ENCODE measurements around the gene CORIN.
"Not testable (repeated sequence)": the region's sequence is repeated elsewhere in the genome, so short reads cannot be mapped to it uniquely, and the experiment has no call there.

Gene CORIN

DNA sequence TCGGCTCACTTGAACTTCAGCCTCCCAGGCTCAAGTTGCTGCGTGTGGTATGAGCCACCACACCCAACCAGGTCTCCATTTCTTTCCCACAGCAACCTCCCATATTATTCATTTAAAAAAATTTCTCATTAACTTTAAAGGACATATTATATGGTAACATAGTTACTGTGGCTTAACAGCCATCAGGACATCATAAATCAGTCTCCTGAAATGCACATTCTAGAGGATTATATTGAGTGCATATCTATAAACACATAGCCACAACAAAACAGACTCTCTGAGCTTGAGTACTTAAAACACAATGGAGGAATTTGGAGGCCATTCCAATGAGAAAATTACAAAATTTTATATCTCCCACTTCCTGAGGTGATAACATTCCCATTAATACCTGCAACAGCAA lies 61.5 kb downstream of the CORIN start:
- no peak for DNase-seq (ENCODE audit: low read depth in 2 of 3, low spot score in 1 of 3)

DNA sequence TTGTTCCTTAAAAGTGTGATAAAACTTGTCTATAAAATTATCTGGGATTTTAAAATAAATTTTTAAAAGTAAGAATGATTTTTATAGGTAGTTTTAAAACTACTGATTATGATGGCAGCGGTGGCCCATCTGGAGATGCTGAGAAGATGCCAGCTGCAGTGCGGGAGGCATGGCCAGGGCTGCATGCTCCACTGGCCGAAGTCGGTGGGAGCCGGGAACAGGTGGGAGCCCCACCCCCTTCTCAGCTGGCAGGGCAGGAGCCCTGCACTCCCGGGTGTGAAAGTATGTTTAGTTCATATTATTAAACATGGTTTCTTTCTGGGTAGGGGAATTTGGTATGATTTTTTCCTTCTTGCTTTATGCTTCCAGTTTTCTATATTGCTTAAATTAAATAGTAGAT lies 63.8 kb downstream of the CORIN start:
- DNase-seq (ENCODE audit: low read depth in 2 of 3, low spot score in 1 of 3), result no peak

DNA sequence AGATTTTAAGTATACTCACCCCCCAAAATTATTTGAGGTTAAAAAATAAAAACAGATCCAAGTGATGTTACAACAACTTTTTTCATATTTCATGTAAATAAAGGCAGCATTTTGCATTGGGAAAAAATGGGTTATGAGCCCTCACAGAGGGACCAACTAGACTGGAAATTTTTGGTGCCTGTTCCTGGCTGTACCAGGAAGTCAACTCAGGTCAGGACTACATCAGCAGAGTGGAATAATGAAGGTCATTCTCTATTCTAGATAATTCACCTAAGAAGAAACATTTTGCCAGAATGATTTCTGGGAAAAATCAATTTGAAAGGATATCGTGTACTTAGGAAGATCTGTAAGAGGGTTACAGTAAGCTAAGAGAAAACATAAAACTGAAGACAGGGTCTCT lies 66.8 kb downstream of the CORIN start:
- no peak for DNase-seq (ENCODE audit: low read depth in 2 of 3, low spot score in 1 of 3)

DNA sequence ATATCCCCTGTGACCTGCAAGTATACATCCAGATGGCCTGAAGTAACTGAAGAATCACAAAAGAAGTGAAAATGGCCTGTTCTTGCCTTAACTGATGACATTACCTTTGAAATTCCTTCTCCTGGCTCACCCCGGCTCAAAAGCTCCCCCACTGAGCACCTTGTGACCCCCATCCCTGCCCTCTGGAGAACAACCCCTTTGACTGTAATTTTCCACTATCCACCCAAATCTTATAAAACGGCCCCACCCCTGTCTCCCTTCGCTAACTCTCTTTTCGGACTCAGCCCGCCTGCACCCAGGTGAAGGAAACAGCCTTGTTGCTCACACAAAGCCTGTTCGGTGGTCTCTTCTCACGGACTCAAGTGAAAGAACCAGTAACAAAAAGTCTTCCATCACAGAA lies 69.9 kb downstream of the CORIN start:
- not testable (repeated sequence) for DNase-seq (ENCODE audit: low read depth in 2 of 3, low spot score in 1 of 3)

DNA sequence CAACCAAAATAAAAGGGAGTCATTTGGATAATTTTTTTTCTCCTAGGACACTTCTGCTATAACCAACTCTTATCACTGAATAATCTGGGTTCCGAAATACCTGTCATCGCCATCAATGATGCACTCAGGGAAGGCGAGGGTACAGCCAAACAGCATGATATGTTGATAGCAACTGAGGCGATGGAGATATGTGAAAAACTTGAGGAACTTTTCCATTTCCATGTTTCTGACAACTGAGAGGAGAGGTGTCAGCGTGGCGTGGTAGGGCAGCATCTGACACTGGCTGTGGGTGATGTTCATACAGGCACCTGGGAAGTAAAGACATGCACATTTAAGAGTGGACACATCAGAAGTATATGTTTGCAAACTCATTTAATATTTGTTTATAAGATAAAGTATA lies 74.6 kb downstream of the CORIN start:
- DNase-seq (ENCODE audit: low read depth in 2 of 3, low spot score in 1 of 3), result no peak

DNA sequence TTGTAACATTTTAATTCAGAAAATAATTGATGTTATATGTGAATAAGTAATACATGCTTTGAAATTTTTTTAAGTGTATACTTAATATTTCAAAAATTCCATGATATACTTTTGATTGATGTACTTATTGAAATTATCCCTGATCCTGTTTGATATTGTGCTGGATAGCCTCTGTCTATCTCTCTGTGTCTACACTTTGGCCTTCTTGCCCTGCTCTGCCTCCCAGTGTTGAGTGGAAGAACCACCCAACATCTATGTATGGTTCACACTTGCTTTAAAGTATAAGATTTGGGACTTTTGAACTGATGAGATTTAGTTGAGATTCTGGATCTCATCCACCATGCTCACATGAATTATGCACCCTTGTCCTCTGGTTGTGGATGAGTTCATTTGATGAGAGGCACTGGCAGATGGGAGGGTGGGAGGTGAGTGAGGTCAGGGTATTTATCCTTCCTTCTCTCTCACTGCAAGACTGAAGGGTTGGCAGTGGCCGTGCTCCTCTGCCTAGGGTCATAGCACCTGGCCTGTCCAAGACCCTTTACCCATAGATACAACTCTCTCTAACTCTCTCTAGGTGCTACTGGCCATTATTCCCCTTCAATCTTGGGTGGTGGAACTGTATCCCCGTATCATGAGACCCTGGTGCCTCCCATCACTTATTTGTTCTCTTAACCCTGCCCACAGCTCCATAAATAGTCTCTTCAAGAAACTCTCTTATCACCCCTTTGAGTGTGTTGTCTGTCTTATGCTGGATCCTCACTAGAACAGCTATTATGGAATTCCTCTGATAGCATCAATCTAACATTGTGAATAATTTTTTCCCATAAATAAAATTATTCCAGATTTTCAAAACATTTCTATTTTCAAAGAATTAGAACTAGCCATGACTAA lies 75.2 kb downstream of the CORIN start:
- DNase-seq (ENCODE audit: low read depth in 2 of 3, low spot score in 1 of 3), result no peak

DNA sequence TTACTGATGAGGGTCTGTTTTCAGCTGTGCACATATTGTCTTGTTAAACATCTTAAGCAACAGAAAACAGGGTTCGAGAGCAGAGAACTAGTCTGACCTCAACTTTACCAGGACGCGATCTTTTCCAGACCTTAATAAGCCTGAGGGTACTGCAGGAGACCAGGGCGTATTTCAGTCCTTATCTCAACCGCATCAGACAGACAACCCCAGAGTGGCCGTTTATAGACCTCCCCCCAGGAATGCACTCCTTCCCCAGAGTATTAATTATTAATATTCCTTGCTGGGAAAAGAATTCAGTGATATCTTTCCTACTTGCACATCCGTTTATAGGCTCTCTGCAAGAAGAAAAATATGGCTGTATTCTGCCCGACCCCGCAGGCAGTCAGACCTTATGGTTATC lies 84.6 kb downstream of the CORIN start:
- not testable (repeated sequence) for DNase-seq (ENCODE audit: low read depth in 2 of 3, low spot score in 1 of 3)

DNA sequence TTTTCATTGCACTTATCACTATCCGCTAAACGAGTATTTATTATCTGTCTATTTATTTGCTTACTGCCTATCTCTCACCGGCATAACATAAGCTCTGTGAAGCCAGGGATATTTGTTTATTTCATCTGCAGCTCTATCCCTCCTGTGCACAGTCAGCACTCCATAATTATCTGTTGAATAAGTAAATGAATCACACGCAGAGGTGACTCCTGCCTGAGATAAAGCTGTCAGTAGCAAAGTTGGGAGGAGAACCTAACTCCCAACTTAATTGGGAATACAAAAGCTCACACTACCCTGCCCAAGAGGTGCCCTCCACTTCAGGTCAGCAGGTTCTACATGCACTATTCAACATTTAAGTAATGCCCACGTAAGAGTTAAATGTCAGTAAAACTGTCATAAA lies 85.7 kb downstream of the CORIN start:
- DNase-seq (ENCODE audit: low read depth in 2 of 3, low spot score in 1 of 3), result no peak

DNA sequence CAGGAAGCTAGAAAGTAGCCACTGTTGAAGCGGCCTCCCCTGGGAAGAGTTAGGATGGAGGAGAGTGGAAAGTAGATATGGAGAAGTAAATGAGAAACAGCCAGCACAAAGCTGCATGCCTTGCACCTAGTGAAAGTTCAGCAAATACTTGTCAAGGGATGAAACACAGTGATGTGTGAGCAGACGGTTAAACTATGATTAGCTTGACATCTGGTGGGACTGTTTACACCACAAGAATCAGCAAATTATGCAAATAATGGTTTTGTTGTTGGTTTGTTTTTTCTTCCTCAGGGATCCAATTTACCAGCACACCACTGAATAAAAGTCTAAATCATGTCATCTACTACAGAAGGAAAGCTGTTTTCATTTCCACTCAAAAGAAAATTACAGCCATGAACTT lies 87.1 kb downstream of the CORIN start:
- DNase-seq (ENCODE audit: low read depth in 2 of 3, low spot score in 1 of 3), result no peak

DNA sequence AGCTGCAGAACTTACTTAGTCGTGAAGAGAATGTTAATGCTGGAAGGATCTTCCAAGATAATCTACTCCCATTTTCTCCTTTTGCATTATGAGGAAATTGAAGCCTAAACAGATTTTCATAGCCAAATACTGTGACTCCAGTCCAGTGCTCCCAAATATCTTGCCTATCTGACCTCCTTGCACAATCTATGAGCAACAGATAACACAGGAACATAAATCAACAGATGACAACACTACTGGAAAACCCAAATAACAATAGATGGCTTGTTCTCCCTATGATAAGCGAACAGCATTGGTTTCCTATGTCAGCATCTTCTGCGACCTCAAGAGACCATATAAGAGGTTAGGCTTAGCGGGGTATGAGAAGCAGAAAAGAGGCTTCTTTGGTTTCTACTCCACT lies 88.0 kb downstream of the CORIN start:
- no peak for DNase-seq (ENCODE audit: low read depth in 2 of 3, low spot score in 1 of 3)

DNA sequence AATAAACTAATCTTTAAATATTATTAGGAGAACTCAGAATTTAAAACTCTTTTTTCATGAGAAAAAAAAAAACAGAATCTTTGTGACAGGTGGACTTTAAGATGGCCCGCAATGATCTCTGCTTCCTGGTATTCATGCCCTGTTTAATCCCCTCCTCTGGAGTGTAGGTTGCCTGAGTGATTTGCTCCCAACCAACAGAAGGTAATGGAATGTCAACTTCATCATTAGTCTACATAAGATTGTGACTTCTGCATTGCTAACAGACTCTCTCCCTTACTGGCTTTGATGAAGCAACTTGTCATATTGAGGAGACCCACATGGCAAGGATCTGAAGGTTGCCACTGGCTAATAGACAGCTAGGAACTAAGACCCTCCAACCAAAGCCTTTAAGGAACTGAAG lies 88.8 kb downstream of the CORIN start:
- DNase-seq (ENCODE audit: low read depth in 2 of 3, low spot score in 1 of 3), result no peak

DNA sequence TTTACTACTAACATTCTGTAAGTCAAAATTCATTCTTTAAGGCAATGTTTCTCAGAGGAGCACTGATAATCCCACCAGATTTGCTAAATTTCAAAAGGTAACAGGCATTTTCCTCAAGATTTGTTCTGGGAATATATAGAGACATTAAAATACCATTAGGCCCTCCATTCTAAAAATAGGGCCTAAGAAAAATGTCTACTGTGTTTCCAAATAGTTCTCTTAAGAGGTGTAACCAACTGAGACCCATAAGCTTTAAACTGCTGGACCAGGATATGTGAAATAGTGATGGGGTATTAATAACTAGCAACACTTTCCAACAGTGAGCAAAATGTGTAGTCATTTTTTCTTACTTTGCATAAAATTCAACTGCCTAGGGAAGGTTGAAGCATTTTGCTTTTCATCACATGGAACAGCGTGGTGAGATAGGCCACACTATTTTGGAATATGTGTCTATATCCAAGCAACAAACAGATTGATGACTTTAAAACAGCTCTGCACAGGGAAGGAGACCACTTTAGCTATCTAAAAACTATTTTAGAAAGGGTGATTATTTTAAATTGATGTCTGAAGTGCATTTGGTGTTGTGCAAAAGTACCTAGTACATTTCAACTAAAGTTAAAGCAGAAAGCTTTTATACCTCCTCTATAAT lies 89.9 kb downstream of the CORIN start:
- DNase-seq (ENCODE audit: low read depth in 2 of 3, low spot score in 1 of 3), result no peak

DNA sequence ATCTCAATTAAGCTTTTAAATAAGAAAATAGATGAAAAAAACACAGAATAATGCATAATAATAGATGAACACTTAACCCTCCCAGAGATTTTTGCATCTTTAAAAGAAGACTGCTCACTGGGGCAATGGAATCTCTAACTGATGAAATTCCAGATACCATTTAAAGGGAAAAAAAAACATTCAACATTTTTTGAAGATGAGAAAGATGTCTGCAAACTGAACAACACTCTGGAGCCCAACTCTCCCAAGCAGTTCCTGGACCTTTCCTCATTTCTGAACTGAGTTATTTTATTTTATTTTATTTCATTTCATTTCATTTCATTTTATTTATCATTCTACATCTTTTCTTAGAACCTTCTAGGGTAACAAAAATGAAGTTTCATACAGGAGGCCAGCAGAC lies 90.7 kb downstream of the CORIN start:
- no peak for DNase-seq (ENCODE audit: low read depth in 2 of 3, low spot score in 1 of 3)

DNA sequence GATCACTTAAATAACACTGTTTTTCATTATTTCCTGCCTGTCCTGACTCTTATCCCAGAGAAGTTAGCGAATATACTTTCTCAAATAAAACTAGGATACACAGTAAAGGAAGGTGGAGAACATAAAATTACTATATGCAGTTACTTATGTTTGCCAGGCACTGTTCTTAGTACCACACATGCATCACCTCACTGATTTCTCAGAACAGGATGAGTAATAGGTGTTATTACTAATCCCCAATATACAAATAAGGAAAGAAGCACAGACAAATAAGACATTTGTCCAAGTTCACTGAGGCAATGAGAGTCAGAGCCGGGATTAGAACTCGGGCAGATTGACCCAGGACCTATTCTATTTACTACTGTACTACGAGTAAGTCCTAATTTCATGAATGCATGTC lies 91.7 kb downstream of the CORIN start:
- DNase-seq (ENCODE audit: low read depth in 2 of 3, low spot score in 1 of 3), result no peak

DNA sequence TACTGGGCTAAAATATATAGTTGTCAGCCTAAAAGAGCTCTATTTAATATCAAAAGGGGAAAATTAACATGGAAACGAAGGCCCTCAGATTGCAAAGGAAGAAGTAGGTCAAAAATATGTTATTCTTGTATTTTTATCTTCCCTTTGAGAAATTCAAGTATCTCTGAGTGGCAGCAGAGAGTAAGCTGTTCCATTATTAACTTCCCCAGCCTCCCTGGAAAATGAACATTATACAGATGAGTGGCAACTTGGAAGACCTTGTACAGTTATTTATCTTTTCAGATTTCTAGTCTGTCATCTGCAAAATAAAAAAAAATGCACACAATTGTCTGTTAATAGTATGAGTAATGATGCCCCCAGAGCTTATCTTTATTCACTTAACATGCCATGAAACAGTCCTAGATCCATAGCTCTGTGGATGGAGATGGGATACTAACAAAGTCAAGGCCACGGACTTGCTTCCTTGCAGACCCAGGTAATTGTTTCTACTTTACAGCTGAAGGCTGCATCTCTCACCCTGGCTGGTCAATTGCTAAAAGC lies 93.0 kb downstream of the CORIN start:
- DNase-seq (ENCODE audit: low read depth in 2 of 3, low spot score in 1 of 3), result no peak

DNA sequence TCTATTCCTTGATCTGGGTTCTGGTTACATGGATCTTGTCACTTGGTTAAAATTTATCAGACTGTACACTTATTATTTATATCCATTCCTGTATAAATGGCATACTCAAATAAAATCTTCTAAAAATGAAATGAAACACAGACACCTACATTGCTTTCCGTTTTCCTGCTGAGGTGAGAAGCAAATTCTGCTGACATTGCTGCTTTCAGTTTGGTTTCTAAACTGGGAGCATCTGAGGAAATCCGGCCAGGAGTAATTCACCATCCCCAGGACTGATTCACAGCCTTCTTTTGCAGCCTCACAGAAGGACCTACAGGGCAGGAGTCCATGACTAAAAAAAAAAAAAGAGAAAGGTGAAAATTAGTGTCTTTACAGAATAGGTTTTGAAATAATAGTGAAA lies 93.6 kb downstream of the CORIN start:
- no peak for DNase-seq (ENCODE audit: low read depth in 2 of 3, low spot score in 1 of 3)

DNA sequence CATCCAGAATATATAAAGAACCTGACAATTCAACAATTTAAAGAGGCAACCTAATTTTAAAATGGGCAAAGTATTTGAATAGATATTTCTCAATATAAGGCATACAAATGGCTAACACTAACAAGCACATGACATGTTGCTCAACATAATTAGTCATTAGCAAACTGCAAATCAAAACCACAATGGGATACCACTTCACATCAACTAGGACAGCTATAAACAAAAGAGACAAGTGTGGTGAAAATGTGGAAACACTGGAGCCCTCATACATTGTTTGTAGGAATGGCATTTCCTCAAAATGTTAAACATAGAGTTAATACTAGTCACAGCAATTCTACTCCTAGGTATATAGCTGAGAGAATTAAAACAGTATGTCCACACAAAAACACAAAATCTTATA lies 96.7 kb downstream of the CORIN start:
- no peak for DNase-seq (ENCODE audit: low read depth in 2 of 3, low spot score in 1 of 3)

DNA sequence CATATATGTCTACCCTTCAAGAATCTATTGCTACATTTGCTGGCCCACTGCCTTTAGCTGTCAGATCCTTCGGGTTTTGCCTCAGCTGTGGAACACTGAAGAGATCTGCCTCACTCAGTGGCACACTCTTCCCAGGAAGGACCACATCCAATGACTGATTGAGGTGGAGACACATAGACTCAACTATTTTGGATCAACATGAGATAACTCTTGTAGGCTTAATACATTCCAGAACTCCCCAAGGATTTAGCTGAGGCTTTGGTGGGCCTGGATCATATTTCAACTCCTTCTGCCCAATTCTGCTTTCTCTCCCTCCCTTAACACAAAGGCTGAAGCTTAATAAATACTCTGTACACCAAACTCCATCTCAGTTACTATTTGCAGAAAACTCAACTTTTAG lies 100.5 kb downstream of the CORIN start:
- no peak for DNase-seq (ENCODE audit: low read depth in 2 of 3, low spot score in 1 of 3)

DNA sequence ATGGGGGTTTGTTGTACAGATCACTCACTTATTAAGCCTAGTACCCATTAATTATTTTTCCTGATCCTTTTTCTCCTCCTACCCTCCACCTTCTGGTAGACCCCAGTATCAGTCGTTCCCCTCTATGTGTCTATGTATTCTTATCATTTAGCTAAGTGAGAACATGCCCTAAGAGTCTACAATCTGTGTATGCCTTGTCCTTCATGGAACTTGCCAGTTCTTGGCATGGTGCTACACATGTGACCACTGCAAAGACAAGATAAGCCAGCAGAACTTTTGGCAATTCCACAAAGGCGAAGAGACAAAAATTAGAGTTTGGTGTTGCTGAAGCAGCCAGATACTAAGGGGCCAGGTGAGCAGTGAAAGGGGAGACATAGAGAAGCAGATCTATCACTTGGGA lies 101.3 kb downstream of the CORIN start:
- no peak for DNase-seq (ENCODE audit: low read depth in 2 of 3, low spot score in 1 of 3)

DNA sequence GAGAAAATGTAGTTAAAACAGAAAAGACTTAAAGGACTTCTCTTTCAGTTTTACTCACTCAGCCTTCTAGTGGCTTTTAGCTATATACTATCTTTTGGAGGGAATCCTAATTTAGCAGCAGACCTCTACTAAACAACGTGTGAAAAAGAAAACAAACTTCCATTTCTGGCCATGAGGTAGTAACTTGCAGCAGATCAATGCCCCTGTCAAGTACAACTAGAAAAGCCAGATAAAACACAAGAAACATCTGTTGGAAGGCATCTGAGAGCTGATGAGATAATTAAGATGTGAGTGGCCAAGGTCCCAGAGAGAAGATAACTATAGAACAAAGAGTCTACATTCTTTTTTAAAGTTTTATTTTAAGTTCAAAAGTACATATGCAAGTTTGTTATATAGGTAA lies 101.7 kb downstream of the CORIN start:
- no peak for DNase-seq (ENCODE audit: low read depth in 2 of 3, low spot score in 1 of 3)

DNA sequence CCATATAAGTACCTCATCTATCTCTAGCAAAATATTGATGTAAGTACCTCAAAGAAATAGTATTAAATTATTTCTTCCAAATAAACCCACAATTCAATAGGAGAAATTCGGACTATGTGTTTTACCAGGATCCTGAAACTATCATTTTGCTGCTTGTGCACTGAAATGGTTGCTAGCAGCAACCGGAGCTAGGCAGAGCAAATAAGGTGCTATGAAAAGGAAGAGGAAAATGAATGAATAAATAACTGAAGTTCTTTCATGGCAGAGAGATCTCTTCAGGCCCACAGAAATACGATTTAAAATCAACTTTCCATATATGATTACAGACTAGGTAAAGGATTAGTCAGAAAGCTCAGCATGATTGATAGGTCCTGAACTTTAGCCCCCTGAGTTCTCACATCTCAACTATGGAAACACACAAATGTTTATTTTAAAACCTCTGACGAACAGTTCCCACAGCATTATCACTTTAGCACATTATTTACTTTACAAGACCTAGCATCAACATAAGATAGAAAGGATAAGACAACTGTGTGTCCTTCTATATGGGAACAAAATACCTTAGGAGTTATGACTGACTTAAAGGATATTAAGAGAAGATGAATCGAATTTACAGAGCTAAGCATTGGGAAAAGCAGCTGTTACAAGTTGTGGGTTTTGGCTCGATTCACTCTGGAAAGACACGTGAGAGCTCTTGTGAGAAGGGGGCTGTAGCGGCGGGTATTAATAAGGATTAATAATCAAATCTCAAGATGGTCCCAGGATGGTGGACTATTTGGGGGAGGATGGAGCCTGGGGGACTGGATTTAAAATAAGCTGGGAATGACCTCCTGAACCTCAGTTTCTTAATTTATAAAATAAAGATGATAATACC lies 104.3 kb downstream of the CORIN start:
- DNase-seq (ENCODE audit: low read depth in 2 of 3, low spot score in 1 of 3), result no peak

DNA sequence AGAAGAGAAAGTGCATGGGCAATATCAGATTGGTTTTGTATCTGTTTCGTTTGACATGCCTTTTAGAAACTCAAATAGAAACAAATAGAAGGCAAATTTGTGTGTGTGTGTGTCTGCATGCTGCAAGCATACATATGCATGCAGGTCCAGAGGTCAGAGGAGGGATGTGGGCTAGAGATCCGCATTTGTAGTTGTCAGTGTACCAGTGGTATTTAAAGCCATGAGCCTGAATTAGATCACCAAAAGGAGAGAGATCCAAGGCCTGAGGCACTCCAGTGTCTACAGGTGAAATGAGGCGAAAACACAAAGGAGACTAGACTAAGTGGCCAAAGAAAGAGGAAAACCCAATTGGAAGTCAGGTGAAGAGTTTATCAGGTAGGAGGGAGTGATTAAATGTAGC lies 106.7 kb downstream of the CORIN start:
- DNase-seq (ENCODE audit: low read depth in 2 of 3, low spot score in 1 of 3), result no peak

Data from stimulated activated CD4-positive, alpha-beta T cell treated with anti-CD3 and anti-CD28 coated beads, Interleukin-12 subunit alpha, Interleukin-12 subunit beta, amount 100 ng/mL, for 48 hours (primary cell).